GM18907 (cell line): ENCODE measurements around the gene SNU13.
"Not testable (repeated sequence)": the region's sequence is repeated elsewhere in the genome, so short reads cannot be mapped to it uniquely, and the experiment has no call there.

Experiments
- ATAC-seq: cut with Tn5 transposase; IDR thresholded peaks from one replicate; pipeline ENCODE4 v1.9.1; 2021; ENCODE audit warnings: mild to moderate bottlenecking, moderate library complexity; ENCODE audit not compliant: unreplicated experiment

SNU13 gene

DNA sequence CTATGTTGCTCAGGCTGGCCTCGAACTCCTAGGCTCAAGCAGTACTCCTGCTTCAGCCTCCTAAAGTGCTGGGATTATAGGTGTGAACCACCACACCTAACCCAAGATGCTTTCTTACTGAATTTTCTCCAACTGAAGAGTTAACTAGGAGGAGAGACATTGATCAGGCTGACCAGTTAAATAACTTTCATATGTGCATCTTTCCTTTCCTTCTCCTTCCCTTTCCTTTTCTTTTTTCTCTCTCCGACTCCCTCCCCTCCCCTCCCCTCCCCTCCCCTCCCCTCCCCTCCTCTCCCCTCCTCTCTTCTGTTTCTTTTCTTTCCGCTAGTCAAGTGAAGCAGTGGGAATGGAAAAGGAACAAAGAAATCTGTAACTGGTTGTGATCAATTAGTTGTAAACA is 40.9 kb downstream of the SNU13 start:
- ATAC-seq, result no peak

DNA sequence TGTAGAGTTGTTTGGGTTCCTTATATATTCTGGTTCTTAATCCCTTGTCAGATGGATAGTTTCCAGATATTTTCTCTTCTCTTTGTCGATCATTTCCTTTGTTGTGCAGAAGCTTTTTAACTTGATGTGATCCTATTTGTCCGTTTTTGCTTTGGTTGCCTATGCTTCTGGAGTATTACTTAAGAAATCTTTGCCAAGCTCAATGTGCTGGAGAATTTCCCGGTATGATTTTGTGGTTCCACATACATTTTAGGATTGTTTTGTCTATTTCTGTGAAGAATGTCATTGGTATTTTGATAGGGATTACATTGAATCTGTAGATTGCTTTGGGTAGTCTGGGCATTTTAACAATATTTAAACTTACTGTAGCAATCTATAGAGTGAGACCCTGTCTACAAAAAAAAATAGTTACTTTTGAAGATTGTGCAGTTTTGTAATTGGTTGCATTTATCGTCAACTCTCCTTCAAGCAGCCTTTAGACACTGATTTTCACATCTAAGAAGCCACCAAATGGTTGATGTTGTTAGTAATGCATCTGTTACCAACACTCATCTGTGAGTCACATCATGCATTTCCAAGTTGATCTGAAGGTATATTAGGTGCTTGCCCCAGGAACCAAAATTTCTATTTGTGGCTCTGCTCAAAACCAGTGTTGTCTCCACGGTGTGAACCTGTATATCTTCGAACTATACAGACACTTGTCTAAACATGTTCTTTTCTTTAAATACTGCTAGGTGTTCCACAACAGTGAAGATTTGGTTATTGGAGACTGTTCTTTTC is 46.1 kb downstream of the SNU13 start:
- ATAC-seq, result no peak

DNA sequence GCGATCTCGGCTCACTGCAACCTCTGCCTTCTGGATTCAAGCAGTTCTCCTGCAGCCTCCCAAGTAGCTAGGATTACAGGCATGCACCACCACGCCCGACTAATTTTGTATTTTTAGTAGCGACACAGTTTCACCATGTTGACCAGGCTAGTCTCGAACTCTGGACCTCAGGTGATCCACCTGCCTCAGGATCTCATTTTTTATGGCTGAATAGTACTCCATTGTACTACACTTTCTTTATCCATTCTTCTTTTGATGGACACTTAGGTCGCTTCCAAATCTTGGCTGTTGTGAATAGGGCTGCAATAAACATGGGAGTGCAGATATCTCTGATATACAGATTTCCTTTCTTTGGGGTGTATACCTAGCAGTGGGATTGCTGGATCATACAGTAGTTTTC is 46.8 kb downstream of the SNU13 start:
- ATAC-seq, result no peak

DNA sequence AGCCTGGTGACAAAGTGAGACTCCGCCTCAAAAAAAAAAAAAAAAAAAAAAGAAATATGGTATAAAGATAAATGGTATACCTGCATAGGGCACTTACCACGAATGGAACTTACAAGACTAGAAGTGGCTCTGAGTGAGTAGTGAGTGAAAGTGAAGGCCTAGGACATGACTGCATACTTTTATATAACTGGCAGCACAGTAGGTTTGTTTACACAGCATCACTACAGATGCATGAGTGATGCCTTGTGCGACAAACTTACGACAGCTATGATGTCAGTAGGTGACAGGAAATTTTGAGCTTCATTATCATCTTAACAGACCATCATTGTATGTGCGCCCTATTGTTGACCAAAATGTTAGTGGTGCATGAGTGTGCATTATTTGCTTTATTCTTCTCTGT is 49.9 kb downstream of the SNU13 start:
- no peak for ATAC-seq

DNA sequence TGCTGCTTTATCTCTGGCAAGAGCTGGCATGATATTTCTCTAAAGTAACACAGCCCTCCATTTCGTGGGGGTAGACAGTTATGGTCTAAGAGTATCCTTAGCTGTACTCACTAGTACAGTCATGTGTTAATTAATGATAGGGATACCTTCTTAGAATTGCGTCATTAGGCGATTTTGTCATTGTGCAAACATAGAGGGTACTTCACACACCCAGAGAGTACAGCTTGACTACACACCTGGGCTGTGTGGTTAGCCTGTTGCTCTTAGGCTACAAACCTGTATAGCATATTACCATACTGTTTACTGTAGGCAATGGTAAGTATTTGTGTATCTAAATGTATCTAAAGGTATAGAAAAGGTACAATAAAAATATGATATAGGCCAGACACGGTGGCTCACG is 50.5 kb downstream of the SNU13 start:
- no peak for ATAC-seq

DNA sequence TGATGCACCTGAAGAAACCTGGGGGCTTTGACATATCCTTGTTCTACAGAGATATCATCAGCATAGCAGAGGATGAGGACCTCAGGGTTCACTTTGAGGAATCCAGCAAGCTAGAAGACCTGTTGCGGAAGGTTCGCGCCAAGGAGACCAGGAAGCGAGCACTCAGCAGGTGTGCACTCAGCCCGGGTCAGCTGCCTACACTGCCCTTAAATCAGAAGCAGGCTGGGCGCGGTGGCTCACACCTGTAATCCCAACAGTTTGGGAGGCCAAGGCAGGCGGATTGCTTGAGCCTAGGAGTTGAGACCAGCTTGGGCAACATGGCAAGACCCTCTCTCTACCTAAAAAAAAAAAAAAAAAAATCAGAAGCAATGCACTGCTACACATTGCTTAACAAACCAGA is 51.0 kb downstream of the SNU13 start:
- ATAC-seq, result not testable (repeated sequence)

DNA sequence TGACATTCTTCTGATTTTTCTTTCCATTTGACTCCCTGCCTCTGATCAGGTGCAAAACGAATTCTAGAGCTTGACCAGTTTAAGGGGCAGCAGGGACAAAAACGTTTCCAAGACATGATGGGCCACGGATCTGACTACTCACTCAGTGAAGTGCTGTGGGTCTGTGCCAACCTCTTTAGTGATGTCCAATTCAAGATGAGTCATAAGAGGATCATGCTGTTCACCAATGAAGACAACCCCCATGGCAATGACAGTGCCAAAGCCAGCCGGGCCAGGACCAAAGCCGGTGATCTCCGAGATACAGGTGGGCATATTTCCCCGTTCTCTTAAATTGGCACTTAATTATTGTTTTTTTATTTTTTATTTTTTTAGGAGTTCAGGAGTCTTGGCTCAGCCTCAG is 52.2 kb downstream of the SNU13 start:
- ATAC-seq, result no peak

DNA sequence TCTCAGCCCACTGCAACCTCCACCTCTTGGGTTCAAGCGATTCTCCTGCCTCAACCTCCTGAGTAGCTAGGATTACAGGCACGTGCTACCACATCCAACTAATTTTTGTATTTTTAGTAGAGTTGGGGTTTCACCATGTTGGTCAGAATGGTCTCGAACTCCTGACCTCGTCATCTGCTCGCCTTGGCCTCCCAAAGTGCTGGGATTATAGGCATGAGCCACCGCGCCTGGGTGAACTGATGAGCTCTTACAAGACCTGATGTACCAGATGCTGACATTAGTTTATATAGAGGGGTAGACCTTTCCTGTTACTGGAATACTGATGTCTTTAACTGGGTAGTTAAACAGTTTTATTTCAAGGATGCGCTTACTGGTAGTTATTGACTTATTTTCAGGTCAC is 54.1 kb downstream of the SNU13 start:
- ATAC-seq, result not testable (repeated sequence)

DNA sequence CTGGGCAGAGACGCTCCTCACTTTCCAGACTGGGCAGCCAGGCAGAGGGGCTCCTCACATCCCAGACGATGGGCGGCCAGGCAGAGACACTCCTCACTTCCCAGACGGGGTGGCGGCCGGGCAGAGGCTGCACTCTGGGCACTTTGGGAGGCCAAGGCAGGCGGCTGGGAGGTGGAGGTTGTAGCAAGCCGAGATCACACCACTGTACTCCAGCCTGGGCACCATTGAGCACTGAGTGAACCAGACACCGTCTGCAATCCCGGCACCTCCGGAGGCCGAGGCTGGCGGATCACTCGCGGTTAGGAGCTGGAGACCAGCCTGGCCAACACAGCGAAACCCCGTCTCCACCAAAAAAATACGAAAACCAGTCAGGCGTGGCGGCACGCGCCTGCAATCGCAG is 57.1 kb downstream of the SNU13 start:
- ATAC-seq, result not testable (repeated sequence)

DNA sequence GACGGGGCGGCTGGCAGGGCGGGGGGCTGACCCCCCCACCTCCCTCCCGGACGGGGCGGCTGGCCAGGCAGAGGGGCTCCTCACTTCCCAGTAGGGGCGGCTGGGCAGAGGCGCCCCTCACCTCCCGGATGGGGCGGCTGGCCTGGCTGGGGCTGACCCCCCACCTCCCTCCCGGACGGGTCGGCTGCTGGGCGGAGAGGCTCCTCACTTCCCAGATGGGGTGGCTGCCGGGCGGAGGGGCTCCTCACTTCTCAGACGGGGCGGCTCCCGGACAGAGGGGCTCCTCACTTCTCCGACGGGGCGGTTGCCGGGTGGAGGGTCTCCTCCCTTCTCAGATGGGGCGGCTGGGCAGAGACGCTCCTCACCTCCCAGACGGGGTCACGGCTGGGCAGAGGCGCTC is 57.6 kb downstream of the SNU13 start:
- ATAC-seq, result not testable (repeated sequence)

DNA sequence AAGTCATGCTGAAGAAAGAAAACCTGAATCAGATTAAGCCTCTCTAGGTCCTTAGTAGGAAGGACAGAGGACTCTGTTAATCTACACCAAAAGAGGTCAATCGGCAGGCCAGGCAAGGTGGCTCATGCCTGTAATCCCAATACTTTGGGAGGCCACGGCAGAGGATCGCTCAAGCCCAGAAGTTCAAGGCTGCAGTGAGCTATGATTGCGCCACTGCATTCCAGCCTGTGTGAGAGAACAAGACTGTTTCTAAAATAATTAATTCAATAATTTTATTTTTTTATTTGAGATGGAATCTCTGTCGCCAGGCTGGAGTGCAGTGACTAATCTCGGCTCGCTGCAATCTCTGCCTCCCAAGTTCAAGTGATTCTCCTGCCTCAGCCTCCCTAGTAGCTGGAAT is 63.1 kb downstream of the SNU13 start:
- no peak for ATAC-seq
